Measurements from ENCODE around the gene LEKR1. TPM values are rescaled to one million over a fixed set of nuclear protein-coding genes. Genes with fewer than 3 reads are reported as not detected.

Gene LEKR1
- total RNA-seq, 1 experiment from 2014 or later = 1.3 TPM

DNA sequence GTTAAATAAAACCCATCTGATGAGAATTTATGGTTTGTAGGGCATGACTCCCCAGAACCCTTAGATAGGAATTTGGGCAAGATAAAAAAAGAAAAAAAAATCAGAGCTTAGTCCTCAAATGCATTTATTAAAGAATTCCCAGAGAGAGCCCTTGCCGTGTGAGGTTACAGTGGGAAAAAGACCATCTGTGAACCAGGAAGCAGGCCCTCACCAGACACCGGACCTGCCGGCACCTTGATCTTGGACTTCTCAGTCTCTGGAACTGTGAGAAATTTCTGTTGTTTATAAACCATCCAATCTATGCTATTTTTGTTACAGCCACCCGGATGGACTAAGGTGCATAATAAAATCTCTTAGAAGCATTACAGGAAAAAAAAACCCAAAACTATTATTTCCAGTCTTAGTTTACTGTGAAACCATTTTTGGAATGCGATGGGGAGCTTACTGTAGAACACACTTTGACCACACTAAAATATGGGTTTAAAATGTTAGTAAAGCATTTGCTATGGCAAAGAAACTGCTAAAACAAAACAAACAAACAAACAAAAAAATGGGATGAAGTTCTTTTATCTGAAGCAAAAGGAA lies 72.2 kb downstream of the LEKR1 start:
- no peak overlapping the region for H3K27ac Mint-ChIP-seq (ENCODE audit: low read depth, unreplicated experiment)
- TF ChIP-seq CTCF (IDR thresholded peaks at IDR 0.05; ENCODE audit: unreplicated experiment) = no peak
- no peaks in the 10 kb centered on the region for H3K36me3 Mint-ChIP-seq (ENCODE audit: insufficient read depth, unreplicated experiment)
- DNase-seq (ENCODE audit: unreplicated experiment) = no peak
- H3K9me3 Mint-ChIP-seq (ENCODE audit: unreplicated experiment) = no peaks in the 10 kb centered on the region
- intact Hi-C loops (cut with micrococcal nuclease) = no loop called here
- H3K27me3 Mint-ChIP-seq (ENCODE audit: insufficient read depth, unreplicated experiment) = no peaks in the 10 kb centered on the region
- CTCF ChIA-PET = interaction anchor here (0.6 kb wide), 3 partner anchors 24 to 342 kb away, joined by 3 read pairs; no protein-coding TSS in a partner anchor
- POLR2A ChIA-PET = interaction anchor here (0.6 to 0.7 kb wide), 2 partner anchors 11 to 62 kb away, joined by 3 read pairs; no protein-coding TSS in a partner anchor
- no peak overlapping the region for H3K4me3 Mint-ChIP-seq (ENCODE audit: unreplicated experiment)
- no peaks in the 10 kb centered on the region for H3K4me1 Mint-ChIP-seq (ENCODE audit: insufficient read depth, unreplicated experiment)
- no TSS peak for BruUV-seq (replicated peaks)

DNA sequence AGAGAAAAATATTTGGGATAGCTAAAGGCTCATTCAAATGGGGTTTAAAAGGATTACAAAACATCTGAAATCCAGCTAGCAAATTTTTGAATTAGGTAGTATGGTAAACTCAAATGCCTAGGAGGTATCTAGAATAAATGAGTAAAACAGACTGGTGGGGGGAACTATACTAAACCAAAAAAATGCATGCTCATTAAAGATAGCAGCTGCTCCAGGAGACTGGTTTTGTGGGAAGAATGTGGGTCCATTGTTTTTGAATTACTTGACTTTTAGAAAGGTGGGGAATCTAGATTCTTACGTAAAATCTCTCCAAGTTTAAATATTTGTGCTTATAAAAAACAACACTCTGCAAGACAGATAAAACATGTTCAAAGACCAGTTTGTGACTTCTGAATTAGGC lies 73.8 kb downstream of the LEKR1 start:
- no peaks in the 10 kb centered on the region for H3K4me1 Mint-ChIP-seq (ENCODE audit: insufficient read depth, unreplicated experiment)
- no peak for DNase-seq (ENCODE audit: unreplicated experiment)
- POLR2A ChIA-PET = no interaction called here
- CTCF ChIA-PET = no interaction called here
- H3K27me3 Mint-ChIP-seq (ENCODE audit: insufficient read depth, unreplicated experiment) = no peaks in the 10 kb centered on the region
- BruUV-seq (replicated peaks) = no TSS peak
- intact Hi-C loops (cut with micrococcal nuclease) = no loop called here
- no peak for TF ChIP-seq CTCF (IDR thresholded peaks at IDR 0.05; ENCODE audit: unreplicated experiment)
- no peak overlapping the region for H3K27ac Mint-ChIP-seq (ENCODE audit: low read depth, unreplicated experiment)
- H3K4me3 Mint-ChIP-seq (ENCODE audit: unreplicated experiment) = no peak overlapping the region
- no peaks in the 10 kb centered on the region for H3K36me3 Mint-ChIP-seq (ENCODE audit: insufficient read depth, unreplicated experiment)
- H3K9me3 Mint-ChIP-seq (ENCODE audit: unreplicated experiment) = no peaks in the 10 kb centered on the region

GRCh38 chr3:156902916-156903315 lies 76.8 kb downstream of the LEKR1 start:
- no peak for TF ChIP-seq CTCF (IDR thresholded peaks at IDR 0.05; ENCODE audit: unreplicated experiment)
- Mint-ChIP-seq H3K27ac (ENCODE audit: low read depth, unreplicated experiment) (no peak overlapping the region), H3K27me3 (ENCODE audit: insufficient read depth, unreplicated experiment) (no peaks in the 10 kb centered on the region), H3K36me3 (ENCODE audit: insufficient read depth, unreplicated experiment) (no peaks in the 10 kb centered on the region), H3K4me1 (ENCODE audit: insufficient read depth, unreplicated experiment) (no peaks in the 10 kb centered on the region), H3K9me3 (ENCODE audit: unreplicated experiment) (no peaks in the 10 kb centered on the region), H3K4me3 (ENCODE audit: unreplicated experiment) (no peak overlapping the region)
- ChIA-PET CTCF (interaction anchor here (0.6 to 0.7 kb wide), 2 partner anchors 49 to 1775 kb away, joined by 3 read pairs; no protein-coding TSS in a partner anchor), POLR2A (interaction anchor here (0.7 kb wide), 2 partner anchors 150 to 348 kb away, joined by 3 read pairs; partner anchors contain the start of gene SSR3)
- DNase-seq (ENCODE audit: unreplicated experiment) = no peak
- intact Hi-C loops (cut with micrococcal nuclease) = no loop called here
- no TSS peak for BruUV-seq (replicated peaks)

GRCh38 chr3:156906275-156906674 lies 80.1 kb downstream of the LEKR1 start:
- no peaks in the 10 kb centered on the region for H3K9me3 Mint-ChIP-seq (ENCODE audit: unreplicated experiment)
- BruUV-seq (replicated peaks) = no TSS peak
- POLR2A ChIA-PET = no interaction called here
- H3K27ac Mint-ChIP-seq (ENCODE audit: low read depth, unreplicated experiment) = no peak overlapping the region
- DNase-seq (ENCODE audit: unreplicated experiment) = no peak
- CTCF ChIA-PET = interaction anchor here (0.7 kb wide), 1 partner anchor 557 kb away, joined by 3 read pairs; no protein-coding TSS in a partner anchor
- intact Hi-C loops (cut with micrococcal nuclease) = no loop called here
- no peaks in the 10 kb centered on the region for H3K27me3 Mint-ChIP-seq (ENCODE audit: insufficient read depth, unreplicated experiment)
- no peak overlapping the region for H3K4me3 Mint-ChIP-seq (ENCODE audit: unreplicated experiment)
- peaks cover 6% of the 10 kb centered on the region for H3K4me1 Mint-ChIP-seq (ENCODE audit: insufficient read depth, unreplicated experiment)
- no peak for TF ChIP-seq CTCF (IDR thresholded peaks at IDR 0.05; ENCODE audit: unreplicated experiment)
- no peaks in the 10 kb centered on the region for H3K36me3 Mint-ChIP-seq (ENCODE audit: insufficient read depth, unreplicated experiment)
